Fibroblast of skin of right quadriceps (primary cell): Measurements from ENCODE around the gene MIER3.

ENCODE experiments used
- DNase-seq: peaks from one replicate; pipeline ENCODE4 v3.0.0-alpha.2; 2013

The MIER3 gene

DNA sequence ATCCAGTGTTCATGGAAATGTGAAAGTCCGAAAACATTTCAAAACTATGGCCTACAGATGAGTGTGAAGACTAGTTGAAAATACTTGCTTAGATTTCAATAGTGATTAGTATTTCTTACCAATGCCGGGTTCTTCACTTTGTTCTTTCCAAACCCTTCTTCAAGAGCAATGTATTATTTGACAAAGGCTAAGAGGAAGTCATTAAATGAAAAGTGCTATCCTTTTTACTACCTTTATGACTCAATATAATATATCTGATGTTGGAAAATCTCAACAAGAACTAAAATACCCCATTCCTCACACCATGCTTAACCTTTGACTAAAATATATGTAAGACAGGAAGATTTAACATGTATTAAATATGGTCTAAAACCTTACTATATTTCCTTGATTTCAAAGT, 6.7 kb upstream of the MIER3 start:
- DNase-seq, result no peak

DNA sequence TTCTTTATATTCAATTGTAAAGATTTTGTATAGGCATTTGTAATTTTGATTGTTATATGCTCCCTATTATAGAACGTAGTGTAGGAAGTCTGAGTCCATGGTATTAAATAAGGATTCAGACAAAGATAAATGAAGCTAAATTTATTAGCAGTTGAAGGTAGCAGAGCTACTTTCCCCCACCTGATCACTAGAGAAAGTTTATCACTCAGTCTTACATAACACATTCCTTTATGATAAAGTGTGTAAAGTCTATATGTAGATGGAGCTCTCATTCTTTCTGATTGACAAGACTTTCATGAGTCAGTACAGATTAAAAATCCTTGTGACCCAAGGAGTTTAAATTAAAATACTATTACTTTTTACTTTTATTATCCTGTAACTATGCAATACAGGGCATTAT, 2.3 kb upstream of the MIER3 start:
- no peak for DNase-seq

DNA sequence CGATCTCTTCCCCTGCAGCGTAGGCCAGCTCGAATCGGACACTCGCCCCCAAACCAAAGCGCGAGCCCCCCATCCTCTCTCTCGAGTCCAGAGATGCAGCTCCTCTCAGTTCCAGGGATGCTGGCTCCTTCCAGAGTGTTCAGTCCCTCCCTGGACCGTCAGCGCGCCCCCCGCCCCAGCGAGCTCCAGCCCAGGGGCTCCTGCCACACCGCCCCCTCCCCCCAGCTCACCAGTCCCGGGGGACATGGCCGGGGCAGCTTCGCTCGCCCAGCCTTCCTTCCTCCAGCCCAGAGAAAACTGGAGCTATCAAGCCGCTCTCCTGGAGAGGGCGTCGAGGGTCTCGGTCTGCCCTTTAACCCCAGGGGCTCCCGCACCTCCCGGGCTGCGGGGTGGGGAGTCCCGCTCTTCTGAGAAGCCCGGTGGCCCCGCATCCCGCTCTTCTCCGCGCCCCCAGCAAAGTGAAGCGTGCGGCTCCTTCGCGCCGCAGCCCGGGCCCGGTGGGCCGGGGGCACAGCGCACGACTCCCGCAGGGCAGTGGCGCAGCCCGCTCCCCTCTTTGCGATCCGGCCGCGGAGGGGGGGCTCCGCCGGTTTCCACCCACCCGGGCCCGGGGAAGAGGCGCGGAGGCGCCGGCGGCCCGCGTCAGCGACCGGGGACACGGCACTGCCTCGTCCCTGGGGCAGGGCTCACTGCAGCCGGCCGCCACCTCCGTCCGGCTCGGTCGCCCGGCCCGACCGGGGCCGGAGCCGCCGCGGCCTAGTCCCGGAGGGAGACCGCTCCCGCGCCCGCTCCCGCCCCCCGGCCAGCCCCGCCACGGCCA, 587 bp downstream of the MIER3 start:
- peak; percentile 11 for DNase-seq

DNA sequence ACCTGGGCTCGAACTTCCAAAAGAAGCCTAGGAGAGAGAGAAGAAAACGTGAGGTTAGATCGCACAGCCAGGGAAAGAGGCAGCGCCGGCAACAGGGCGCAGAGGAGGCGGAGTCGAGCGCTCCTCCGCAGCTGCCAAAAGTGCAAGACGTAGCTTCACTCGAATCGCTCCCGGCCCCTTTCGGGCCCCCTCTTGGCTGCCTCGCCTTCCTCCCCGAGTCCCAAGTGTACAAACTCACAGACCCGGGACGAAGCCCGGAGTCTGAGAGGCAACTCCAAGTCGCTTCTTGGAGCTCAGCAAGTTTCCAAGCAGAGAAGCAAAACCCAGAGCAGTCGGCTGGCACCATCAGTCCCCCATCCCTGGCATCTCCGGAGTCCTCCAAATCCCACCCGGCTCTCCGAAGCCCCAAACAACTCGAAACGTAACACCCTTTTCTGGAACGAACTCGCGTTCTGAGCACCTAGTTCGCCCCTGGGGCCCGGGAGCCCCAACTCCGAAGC, 1.2 kb downstream of the MIER3 start:
- peak; percentile 71 for DNase-seq

DNA sequence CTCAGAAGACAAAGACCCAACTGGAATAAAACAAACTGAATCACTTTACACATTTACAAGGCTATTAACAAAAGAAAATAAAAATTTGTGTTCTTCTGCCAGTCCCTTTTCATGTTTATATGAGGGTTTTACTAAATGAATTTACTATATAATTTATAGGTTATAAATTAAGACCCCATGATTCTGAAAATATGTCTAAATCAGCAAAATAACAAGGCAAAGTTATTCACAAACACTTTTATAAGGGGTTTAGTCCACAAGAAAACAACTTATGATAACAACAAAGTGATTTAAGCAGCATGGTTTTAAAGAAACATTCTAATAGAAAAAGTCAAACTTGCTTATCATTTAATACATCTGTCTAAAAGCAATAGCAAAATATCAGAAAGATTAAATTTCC, 4.9 kb downstream of the MIER3 start:
- DNase-seq, result no peak

DNA sequence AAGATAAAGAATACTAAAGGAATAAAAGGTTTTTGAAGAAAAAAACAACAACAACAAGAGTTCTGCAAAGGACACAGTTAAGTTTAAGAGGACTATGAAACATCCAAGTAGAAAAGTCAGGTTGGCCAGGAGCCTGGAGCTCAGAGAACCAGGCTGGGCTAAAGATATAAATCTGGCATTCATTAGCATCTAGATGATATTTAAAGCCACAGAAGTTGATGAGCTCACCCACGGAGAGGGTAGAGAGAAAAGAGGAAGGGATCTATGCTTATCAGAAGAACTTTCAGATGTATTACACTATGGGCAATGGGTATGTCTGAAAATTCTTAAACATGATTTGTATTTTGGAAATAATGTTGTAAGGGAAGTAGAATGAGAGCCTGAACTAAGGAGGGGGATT, 9.9 kb downstream of the MIER3 start:
- peak; percentile 70 for DNase-seq

DNA sequence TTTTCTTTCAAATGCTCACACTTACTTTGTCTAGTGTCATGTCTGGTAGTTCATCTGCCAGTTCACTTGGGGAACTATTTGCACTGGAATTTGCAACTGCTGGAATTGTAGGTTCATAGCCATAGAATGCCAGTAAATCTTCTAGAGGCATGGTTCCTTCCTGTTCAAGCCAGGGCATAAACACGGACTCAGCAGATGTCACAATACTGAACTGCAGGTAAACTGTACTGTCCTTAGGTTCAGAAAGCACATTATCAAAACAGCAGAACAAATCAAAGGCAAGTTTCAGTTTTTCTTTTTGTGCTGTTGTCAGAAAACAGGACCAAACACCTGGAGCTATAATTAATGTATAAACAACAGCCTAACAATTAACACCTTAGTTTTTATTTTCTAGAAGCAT, 13.1 kb downstream of the MIER3 start:
- no peak for DNase-seq

DNA sequence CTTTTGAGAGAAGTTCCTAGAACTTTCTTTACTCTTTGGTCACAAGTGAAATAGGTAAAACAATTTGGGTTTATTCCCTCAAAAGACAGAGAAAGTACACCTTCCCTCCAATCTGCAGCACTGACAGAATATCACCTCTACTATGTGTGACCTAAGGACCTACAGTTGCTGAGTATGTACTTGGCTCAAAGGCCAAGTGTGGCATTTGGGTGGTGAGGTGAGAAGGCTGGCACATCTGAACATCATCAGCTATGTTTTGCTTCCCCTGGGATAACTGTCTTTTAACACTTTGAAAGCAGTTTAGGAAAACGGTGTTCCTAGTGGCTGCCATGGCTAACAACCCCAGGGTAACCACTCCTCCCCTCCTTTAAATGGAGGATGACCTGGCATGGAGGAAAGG, 17.6 kb downstream of the MIER3 start:
- DNase-seq, result no peak

DNA sequence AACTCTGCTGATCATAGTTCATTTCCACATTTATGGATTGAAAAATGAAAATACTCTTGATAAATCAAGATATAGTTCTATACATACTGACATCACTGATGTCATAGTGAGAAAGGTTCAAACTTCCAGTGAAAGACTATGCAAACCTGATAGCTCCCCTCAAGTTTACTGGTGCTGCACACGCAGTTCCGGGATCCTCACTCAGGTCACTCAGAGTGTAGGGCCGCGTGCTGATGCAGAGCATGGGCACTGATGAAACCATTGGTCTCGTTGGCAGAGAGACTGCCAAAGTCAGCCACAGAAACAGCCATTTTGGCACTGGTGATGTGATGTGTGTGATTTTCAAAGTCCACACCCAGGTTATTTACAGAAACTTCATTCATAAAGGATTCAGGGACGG, 29.0 kb downstream of the MIER3 start:
- DNase-seq, result no peak

DNA sequence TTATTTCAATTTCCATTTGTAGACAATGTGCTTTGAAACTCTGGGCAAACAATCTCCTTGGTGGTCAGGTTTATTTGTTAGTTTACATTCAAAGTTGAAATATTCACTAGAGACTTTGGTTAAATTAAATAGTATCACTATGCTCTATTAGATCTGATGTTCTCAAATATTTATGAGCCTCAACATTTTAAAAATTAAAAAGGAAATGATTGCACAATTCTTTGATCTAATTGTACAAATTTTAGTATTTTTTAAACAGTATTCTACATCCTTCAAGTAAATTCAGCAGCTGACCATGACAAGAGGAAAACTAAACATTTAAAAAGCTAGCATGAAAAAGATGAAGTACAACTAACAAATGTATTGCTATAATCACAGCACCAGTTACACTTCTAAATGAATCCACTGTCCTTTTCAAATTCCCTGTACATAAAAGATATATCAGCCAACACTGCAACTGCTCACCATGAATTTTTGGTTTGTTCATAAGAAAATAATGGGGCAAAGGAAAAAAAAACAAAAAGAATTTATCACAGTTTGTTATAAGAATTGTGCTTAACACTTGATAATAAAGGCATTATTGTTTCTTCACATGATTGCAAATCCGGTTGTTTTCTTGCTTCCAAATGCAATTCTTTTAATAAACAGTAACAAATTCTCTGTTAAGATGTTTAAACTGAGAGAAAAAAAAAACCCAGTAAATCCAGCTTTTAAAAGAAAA, 31.8 kb downstream of the MIER3 start:
- DNase-seq, result no peak

DNA sequence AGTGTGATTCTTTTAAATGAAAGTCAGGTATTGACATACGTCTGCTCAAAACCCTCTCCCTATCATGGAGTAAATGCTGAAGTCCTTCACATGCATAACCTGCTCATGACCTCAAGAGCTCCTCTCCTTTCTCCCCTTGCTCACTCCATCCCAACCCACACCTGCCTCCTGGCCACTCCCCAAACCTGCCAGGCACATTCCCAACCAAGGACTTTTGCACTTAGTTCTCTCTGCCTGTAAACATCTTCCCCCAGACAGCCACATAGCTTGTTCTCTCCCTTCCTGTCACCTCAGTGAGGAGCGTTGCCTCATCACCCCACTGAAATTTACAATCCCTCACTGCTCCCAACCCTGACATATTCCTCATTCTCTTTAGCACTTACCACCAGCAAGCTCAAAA, 33.9 kb downstream of the MIER3 start:
- no peak for DNase-seq

DNA sequence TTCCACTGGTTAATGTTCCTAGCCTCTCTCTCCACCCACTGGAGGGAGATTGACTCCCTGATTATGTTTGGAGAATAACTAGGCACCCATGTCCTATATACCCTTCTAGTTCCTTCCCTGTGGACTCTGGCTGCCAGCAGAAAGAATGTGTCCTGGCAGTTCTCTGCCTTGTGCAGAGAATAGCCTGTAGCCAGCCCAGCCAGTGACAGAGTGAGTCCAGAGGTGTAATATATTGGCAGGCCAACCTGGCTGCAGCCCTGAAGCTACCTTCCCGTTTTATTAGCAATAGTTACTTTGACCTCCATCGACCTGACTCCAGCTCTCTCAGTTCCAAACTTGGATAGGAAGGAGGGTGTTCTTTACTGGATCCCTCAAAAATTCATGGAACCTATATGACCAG, 34.4 kb downstream of the MIER3 start:
- DNase-seq, result no peak

DNA sequence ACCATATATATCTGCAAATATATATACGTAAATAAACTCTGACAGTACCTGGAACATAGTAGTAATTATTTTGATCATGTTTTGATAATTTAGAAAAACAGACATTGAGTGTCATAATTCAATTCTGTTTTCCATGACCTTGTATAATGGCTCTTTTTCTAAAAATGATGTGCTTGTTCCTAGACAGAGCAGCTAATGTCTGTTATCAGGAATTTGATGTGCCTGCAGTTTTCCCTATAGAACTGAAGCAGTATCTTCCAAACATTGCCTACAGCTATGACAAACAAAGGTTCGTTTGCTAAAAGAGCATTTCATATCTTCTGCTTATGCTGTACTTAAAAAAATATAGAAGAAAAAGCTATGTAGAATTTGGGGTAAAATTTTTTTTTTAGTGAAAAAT, 37.2 kb downstream of the MIER3 start:
- no peak for DNase-seq

DNA sequence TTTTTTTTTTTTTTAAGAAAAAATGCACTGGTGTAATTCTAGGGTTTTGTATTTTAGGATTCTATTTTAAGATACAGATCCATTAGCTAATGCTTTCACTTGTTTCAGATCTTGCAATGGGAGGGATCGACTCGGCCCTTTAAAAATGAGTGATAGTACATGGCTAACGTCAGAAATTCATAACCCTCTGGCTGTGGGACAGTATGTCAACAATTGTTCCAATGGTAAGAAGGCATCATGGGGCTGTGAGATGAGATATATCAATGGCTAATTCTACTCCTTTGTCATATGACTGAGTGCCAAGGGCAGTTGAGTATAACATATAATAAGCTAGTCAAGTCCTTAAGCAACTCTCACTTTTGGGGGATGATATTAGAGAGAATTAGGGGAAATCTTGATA, 38.2 kb downstream of the MIER3 start:
- DNase-seq, result no peak

DNA sequence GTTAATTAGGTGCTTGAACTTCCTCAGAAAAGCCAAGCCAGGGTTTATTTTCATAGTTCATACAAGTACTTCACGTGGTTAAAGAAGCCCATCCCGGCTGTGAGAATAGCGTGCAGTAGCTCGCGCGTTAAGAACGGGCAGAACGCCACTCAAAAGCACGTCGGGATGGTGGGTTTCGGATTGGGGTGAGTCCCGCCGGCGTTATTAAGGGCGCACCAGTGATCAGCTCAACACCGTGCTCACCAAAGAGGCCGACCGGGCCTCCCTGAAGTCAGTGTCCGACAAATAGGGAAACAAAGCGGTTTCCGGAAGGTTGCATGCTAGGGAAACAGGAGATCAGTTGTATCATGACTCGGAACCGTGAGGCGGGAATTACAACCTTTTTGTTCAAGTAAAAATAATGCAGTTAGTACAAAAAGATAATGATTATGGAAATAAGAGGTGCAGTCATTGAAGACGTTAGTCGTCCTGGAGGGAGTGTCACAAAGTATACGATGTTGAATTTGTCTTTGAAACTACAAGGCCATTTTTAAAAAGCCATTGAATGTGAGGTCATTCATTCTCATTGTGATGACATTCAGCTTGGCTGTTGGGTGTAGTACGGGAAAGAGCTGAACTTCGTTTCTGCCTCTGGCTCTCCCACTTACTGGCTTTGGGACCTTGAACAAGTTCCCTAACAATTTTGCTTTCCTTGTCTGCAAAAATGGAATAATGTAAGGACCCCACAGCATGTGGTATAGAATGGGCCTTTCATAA, 41.5 kb downstream of the MIER3 start:
- DNase-seq, result no peak

DNA sequence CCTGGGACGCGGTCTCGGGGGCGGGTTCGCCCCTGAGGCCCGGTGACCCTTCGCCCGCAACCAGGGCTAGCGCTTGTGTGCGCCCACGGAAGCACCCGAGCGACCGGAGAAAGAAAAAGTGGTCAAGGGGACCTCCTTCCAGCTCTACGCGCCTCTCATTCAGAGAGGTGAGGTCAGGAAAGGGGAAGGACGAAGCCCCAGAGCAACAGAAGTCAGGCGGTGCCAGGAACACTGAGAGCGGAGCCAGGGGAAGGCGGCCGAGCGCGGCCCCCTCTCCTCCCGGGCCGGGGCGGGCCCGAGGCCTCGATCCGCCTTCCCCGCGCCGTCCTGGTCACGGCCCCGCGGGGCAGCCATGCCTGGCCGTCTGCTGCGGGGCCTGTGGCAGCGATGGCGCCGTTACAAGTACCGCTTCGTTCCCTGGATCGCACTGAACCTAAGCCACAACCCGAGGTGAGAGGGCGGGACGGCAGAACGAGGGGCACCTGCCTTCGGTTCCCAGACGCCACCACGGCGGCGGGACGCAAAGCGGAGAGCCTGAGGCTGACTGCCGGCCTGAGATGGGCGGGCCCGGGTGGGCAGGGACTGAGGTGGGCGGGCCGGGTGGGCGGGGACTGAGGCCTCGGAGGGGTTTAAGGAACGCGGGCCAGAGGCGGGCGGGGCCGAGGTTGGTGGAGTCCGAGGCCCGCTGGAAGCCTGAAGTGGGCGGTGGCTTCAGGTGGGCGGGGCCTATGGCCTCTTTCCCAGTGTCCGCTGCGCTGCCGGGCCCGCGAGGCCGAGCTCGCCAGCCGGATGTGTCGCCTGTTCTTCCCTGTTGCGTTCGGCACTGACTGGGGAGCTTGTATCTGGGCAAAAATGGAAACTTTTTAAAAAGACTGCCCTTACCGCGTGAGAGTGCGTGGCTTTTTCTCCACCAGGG, 42.4 kb downstream of the MIER3 start, which contains the start of gene SETD9:
Gene SETD9, plus strand, starts transcription at position 303 of the 916 bp plus-strand sequence. Its CDS starts 50 bp downstream, at position 353.
- DNase-seq, result peak; percentile 97

DNA sequence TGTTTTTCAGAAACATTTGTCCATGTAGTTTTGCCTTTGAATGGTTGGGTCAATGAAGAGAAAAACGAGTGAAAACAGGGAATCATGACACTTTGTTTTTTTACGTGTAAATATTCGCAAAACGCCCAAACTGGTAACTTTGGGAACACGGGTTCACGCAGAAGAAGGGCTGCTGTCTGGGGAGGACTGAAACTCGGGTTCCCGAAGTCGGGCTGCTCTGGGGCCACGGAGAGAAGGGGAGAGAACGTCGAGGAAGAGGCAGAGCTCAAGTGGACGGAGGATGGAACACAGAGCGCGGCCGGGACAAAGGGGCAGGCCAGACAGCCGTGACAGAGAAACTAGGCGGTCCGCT, 43.0 kb downstream of the MIER3 start:
- no peak for DNase-seq

DNA sequence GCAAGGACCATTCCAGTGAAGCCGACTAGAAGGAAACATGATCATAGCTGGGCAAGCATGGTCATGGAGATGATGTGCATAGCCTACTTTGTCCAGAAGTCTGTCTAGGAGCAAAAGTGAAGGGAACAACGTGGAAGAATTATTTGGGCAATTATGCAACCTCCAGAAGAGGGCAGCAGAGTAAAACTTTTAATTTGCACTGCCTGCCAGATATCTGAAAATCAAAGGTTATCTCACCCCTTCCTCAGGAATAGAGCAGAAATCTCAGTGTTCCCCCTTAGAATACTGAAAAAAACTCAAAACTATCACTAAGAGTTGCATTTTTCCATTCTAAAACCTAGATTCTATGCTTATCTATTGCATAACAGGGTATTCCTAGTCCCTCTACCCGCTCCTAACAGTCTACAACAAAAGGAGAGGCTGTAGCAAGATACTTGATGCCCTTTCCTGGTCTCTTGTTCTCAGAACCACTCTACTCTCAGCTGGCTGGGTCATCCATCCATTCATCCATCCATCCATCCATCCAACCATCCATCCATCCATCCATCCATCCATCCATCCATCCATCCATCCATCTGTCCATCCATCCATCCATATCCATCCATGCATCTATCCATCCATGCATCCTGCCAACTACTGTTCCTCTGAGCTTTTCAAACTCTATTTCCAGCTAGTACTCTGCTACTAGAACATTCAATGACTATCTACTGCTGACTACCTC, 50.9 kb downstream of the MIER3 start:
- DNase-seq, result peak; percentile 32

DNA sequence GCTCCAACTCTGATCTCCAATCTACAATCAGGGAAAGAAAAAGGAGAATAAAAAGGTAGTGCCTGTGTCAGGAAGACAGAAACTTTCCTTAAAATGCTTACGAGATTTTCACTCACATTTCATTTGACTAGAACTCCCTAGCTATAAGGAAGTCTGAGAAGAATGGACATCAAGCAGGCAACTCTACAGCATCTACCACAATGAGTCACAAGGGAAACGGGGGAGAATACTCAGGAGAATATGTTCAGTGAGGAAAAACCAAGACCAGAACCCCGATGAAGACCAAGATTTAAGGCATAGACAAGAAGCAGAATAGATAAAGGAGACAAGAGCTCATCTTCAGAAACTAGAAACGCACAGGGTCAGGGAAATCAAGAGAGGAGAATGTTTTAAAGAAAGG, 51.5 kb downstream of the MIER3 start:
- peak; percentile 49 for DNase-seq

DNA sequence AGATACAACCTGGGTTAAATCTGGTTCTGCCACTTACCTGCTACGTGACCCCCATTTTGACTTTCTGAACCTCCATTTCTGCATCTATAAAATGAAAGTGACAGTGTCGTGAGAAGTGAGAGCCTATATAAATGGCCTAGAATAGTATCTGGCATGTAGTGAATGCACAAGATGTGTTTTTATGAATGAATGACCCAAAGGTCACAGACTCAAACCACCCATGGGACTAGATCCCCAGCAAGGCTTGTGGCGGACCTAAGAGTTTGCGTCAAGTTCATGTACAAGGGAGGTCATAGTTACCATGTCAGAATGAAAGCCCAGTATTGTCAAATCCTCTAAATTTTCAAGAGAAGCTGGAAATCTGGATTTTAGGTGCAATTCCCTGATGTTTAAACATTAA, 53.7 kb downstream of the MIER3 start:
- DNase-seq, result no peak

DNA sequence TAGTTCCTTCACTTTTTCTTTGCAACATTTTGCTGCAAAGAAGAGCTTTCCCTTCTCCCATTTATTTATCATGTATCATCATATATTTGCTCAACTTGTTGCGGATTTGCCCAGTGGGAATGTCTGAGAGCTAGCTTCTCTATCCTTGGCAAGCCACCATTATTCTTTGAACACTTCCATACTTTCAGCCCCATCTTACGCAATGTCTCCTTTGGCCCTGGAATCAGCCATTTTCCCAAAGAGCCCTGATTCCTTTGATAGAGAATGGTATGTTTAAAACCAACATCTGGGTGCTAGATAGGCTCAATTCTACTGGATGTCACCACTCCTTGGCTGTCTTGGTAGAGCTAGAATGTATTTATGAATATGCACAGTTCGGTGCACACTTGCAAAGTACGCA, 55.2 kb downstream of the MIER3 start:
- DNase-seq, result no peak
